Measurements from ENCODE around the gene CHRNG.
"Not testable (repeated sequence)": the region's sequence is repeated elsewhere in the genome, so short reads cannot be mapped to it uniquely, and the experiment has no call there.

CHRNG gene

GRCh38 chr2:232528746-232529460, 10.6 kb upstream of the CHRNG start:
- H3K27ac ChIP-seq: no peak overlapping the region
- no peak for TF ChIP-seq CTCF (conservative IDR thresholded peaks at IDR 0.05)

- no peak for TF ChIP-seq CTCF (conservative IDR thresholded peaks at IDR 0.05)
- H3K27ac ChIP-seq: no peak overlapping the region
Measured at GRCh38 chr2:232529806-232530547, 9.5 kb upstream of the CHRNG start.

GRCh38 chr2:232530626-232531260, 8.7 kb upstream of the CHRNG start:
- no peak for TF ChIP-seq CTCF (conservative IDR thresholded peaks at IDR 0.05)
- H3K27ac ChIP-seq: no peak overlapping the region

GRCh38 chr2:232532419-232532818, 7.1 kb upstream of the CHRNG start:
- no peak for TF ChIP-seq CTCF (conservative IDR thresholded peaks at IDR 0.05)
- no peak overlapping the region for H3K27ac ChIP-seq

GRCh38 chr2:232532821-232533220, 6.7 kb upstream of the CHRNG start:
- H3K27ac ChIP-seq: not testable (repeated sequence)

GRCh38 chr2:232533944-232534710, 5.4 kb upstream of the CHRNG start:
- TF ChIP-seq CTCF (conservative IDR thresholded peaks at IDR 0.05): no peak
- H3K27ac ChIP-seq: no peak overlapping the region

GRCh38 chr2:232534940-232535651, 4.4 kb upstream of the CHRNG start:
- no peak overlapping the region for H3K27ac ChIP-seq
- TF ChIP-seq CTCF (conservative IDR thresholded peaks at IDR 0.05): no peak
